IPS-NIHi7 (cell line): Measurements from ENCODE around the gene ARHGAP4.

Experiments
- DNase-seq: peaks from one replicate; pipeline ENCODE4 v3.0.0; 2012; ENCODE audit warnings: mixed read lengths; ENCODE audit errors: extremely low spot score

ARHGAP4 gene

DNA sequence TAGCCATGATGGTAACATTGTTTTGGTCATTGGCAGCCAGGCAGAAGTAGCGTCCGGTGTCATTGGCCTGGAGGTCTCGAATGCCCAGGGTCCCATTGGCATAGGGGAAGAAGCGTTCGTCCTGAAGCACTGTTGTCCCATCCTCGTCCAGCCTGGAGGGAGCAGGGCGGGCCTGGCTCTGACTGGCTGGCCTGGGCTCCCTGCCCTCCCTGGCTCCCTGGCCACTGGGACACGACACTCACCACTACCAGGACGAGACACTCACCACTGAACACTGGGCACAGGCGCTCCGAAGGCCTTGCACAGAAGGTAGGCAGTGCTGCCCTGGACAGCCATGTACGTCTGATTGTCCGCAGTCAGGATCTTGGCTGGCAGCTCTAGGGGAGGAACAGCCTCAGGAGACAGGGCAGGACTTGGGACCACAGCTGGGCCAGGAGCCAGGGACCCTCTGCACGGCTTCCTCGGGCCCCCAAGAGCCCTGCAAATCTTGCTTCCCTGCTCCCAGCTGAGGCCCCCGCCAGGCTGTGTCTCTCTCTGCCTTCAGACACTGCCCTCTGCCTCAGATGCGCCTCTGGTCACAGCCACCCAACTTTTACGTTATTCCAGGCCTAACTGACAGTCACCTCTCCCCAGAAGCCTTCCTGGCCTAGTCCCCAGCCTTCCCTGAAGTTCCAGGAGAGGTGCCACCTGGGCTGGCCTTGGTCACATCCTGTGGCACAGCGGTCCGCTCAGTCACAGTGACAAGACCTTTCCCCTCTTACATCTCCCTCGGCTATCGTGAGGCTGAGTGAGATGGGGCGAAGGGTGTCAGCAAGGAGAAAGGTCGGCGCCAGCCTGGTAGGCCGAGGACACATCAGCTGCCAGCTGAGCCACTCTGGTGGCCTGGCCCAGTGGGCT lies 57.2 kb downstream of the ARHGAP4 start:
- DNase-seq, result no peak

DNA sequence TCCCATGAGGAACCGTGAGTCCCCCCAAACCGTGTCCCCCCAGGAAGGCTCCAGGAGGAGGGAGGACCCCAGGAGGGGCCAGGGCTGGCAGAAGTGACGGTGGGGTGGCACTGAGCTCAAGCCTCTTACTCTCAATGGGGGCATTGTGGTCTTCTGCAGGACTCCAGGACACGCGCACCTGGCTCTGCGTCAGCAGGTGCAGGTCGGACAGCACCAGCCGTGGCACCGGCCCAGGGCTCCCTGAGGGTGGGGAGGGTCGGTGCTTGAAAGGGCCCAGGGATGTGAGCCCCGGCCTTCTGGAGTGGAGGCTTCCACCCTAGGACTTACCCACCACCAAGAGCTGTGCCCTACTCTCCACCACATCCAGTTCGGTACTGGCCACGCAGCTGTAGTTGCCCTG lies 58.4 kb downstream of the ARHGAP4 start:
- no peak for DNase-seq

DNA sequence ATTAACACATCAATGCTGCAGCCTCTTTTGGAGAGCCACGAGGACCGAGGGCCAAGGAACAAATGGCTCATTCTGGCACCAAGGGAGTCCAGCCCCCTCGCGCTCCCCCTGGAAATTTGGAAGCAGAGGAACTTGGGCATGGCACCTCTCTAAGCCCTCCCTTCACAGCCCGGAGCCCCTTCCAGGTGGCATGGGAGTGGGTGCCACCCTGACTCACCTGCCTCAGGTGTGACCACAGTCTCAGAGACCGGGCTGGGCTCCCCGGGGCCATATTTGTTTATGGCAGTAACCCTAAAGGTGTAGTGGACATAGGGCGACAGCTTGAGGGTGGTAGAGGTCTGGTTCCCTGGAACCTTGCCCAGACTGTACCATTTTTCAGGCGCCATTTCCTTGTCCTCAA lies 58.9 kb downstream of the ARHGAP4 start:
- DNase-seq, result no peak

DNA sequence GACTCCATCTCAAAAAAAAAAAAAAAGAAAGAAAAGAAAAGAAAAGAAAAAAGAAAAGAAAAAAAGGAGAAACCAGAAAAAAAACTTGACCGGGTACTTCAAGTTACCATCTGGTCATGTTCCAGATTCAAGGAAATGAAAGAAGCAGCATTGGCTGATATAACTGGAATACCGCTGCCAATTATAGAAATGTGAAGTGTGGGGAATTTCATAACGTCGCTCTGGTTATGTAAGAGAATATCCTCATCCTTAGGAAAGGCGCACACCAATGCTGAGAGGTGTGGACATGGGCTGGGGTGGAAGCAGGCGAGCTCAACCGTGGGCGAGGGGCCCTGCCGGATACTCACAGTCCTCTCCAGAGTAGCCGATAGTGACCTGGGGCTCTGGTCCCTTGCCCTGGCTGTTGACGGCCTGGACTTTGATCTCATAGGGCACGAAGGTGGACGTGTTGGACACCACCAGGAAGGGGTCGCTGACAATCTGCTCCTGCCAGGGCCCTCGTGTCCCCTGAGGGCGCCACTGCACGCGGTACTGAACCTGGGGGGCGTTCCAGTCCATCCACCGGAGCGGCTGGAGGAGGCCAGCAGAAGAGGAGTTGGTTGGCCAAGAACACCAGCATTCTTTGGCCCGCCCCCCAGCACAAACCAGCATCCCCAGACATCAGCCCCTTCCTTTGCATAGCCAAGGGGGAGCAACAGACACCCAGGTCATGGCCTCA lies 59.6 kb downstream of the ARHGAP4 start:
- no peak for DNase-seq

DNA sequence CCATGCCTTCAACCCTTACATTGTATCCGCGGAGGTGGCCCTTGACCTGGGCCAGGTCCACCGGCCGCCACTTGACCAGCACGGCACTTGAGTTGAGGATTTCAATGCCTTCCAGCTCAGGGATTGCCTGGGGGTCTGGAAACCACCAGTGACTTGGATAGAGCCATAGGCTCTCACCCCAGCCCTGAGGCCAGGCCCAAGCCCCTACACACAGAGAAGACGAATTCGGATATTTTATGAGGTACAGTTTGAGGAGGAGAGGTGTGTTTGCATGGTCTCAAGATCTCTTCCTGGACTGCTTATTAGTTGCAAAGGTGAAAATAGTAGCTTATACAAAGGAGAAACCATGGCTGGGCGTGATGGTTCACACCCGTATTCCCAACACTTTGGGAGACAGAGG lies 60.4 kb downstream of the ARHGAP4 start:
- no peak for DNase-seq

DNA sequence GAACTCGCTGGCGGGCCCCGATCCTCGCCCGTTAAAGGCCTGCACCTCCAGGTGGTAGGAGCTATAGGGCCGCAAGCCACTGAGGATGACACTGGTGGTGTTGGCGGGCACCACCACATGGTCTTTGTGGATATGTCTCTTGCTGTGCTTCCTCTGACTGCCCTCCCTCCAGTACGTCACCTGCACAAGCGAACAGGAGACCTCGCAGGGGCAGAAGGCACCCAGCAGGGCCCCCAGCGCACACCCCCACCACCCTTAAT lies 60.8 kb downstream of the ARHGAP4 start:
- no peak for DNase-seq

DNA sequence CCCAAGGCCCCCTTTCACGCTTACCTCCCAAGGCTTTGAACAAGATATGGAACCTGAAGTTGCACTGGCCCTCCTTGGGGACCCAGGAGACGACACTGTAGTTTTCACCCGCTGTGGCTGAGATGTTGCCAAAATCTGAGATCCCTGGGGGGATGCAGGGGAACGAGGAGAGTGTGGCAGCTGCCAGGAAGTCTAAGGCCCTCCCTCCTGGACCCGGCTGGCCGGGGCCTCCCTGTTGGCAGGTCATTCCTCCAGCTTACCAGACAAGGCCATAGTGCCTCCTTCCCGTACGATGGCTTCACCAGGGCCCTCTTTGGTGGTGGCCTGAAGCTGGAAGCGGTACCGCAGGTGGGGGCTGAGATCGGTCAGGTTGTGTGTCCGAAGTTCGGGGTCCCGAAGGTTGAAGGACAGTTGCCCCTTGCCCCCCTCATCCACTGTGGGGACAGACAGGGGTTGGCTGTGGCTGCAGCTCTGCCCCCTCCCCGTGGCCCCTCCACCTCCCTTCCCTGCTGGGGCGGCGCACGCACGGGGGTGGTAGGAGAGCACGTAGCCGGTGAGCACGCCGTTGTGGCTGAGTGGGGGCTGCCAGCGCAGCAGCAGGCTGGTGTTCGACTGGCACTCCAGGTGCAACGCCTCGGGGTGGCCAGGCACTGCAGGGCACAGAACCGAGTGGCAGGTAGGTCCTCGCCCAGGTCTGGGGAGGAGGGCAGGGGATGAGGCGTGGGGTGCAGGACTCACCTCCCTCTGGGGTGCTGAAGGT lies 61.3 kb downstream of the ARHGAP4 start:
- no peak for DNase-seq

DNA sequence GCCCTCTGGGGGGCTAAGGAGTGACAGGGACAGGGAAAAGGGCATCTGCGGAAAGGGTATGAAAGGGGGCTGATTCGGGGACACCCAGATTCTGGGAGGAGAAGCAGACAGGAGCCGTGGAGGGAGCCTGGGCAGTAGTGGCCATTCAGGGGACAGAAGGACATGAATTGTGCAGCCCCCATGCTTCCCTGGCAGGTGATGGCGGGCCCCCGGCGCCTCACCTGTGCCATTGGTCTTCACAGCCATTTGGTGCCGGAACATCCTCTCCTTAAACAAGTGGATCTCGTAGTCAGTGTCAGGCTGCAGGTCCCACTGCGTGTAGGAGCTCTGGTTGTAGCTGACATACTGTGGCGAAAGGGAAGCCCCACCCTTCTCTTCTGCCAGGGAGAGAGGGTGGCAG lies 62.0 kb downstream of the ARHGAP4 start:
- no peak for DNase-seq

DNA sequence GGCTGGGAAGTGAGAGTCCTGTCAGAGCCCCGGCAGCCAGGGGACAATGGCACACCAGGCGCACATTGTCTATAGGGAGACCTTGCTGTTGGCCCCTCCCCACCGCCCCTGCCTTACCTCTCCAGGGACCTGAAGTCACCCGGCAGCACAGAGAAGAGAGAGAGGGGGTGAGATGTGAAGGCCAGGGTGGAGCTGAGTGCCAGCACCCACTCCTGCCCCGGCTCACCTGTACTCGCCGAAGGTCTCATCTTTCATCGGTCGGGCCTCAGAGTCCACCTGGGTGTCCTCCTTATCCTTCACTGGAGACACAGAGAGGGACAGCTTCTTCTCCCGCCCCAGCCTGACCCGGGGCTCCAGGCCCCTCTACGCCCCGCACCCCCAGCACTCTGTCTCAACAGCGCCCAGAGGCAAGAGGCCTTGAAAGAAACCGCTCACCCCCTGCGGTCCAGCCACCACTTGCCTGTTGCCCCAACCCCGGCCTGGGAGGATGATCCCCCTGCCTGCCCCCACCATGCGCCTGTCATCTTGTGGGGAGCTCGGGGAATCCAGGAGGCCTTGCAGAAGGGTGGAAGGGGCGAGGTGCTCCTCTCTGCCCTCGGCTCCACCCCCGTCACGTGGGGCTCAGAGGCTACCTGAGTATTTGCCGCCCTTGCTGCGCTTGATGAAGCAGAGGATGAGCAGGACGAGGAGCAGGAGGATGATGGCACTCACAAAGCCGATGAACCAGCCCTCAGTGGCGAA lies 62.6 kb downstream of the ARHGAP4 start:
- no peak for DNase-seq

DNA sequence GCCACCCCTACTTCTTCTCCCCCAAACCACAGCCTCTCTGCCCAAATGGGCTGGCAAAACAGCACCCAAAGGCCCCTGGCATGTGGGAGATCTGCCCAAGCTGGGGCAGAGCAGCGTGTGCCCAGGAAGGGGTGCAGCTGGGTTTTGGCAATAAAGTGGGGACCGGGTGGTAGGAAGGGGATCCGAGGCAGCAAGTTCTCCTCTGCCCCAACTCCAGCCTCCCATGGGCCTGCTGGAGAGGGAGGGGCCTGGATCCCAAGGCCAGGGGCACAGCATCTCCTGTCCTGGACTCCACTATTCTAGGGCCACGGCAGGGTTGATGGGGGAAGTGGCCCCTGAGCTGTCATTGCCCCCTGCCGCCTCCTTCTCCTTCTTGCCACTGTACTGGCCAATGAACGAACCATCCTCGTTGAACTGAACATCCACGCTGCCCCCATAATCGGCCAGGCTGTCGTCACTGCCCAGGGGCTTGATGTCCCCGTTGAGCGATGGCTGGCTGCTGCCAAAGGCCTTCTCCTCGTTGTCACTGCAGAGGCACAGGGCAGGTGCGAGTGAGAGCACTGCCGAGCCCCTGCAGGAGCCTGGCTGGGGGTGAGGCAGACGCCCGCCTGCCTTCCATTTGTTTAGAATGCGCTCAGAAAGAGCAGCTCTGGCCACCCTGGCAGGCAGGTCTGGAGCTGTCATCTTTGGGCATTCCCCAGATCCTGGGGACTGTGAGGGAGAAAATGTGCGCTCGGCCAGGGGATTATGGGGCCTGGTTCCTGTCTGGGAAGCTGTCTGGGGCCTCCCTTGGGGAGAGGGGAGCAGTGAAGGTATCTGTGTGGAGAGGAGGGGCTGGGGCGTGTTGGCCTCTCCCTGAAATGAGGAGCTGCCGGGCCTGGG lies 63.5 kb downstream of the ARHGAP4 start:
- DNase-seq, result no peak

DNA sequence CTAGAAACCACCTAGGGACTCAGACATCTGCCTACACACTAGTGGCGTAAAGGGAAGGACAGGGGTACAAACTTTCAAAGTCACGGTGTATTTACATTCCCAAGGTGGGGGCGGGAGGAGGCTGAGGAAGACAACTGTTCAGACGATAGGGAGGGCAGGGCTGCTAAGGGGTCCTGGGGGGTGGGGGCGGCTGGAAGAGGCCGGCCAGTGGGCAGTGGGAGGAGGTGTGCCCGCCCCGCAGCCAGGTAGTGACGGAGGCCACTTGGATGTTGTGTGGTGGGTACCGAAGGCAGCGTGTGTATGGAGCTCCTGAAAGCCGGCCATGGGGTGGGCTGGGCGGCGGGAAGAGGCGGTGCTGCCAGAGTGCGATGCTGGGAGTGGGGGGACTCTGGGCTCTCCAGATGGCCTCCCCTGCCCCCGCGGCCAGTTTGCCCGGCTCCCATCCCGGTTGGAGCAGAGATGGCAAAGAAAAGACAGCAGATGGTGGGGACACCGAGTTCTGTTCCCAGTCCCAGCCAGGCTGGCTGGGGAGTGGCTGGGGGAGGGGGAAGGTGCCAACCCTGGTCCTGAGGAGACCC lies 64.2 kb downstream of the ARHGAP4 start:
- DNase-seq, result no peak

DNA sequence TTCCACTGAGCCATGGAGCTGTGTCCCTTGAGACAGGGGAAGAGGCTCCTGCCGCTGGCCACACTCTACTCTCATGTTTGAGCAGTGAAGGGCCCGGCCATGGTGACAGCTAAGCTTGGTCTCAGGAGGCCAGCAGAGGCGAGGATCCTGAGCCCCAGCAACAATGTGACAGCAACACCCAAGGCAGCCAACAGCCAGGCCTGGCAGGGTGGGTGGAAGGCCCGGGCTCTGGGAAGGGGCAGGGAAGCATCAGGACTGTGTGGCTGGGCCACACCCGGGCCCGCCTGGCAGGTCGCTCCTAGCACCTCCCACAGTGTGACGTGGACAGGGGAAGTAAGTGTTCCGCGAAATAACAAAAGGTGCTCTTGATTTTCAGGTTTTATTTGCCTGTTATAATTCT lies 64.9 kb downstream of the ARHGAP4 start:
- no peak for DNase-seq
